ENCODE data around the gene PRKCA. TPM values are rescaled to one million over a fixed set of nuclear protein-coding genes. Genes with fewer than 3 reads are reported as not detected.

Gene PRKCA
- total RNA-seq, 1 donor from 2014 or later, result 4.5 TPM

GRCh38 chr17:66353937-66354401 is 51.6 kb downstream of the PRKCA start:
- ATAC-seq, result no peak

GRCh38 chr17:66354472-66354871 is 52.1 kb downstream of the PRKCA start:
- ATAC-seq, result no peak

- no peak for ATAC-seq
These were observed 52.6 kb downstream of the PRKCA start for GRCh38 chr17:66354981-66355380.

- ATAC-seq, result no peak
These were observed 53.1 kb downstream of the PRKCA start for GRCh38 chr17:66355510-66355909.

GRCh38 chr17:66357037-66357436 is 54.6 kb downstream of the PRKCA start:
- ATAC-seq, result no peak

GRCh38 chr17:66359351-66359750 is 56.9 kb downstream of the PRKCA start:
- ATAC-seq, result no peak

GRCh38 chr17:66360961-66361565 is 58.6 kb downstream of the PRKCA start:
- ATAC-seq, result peak; percentile 22

GRCh38 chr17:66364508-66364907 is 62.1 kb downstream of the PRKCA start:
- ATAC-seq, result no peak

GRCh38 chr17:66364990-66365490 is 62.6 kb downstream of the PRKCA start:
- peak; percentile 83 for ATAC-seq

GRCh38 chr17:66365903-66366302 is 63.5 kb downstream of the PRKCA start:
- ATAC-seq, result no peak

- no peak for ATAC-seq
These were observed 64.7 kb downstream of the PRKCA start for GRCh38 chr17:66367107-66367506.

- ATAC-seq, result no peak
These were observed 67.4 kb downstream of the PRKCA start for GRCh38 chr17:66369830-66370229.

GRCh38 chr17:66371561-66371960 is 69.1 kb downstream of the PRKCA start:
- no peak for ATAC-seq

GRCh38 chr17:66372182-66372581 is 69.8 kb downstream of the PRKCA start:
- no peak for ATAC-seq

- no peak for ATAC-seq
These were observed 70.7 kb downstream of the PRKCA start for GRCh38 chr17:66373079-66373478.

- no peak for ATAC-seq
These were observed 71.8 kb downstream of the PRKCA start for GRCh38 chr17:66373944-66374817.

GRCh38 chr17:66375121-66375520 is 72.7 kb downstream of the PRKCA start:
- no peak for ATAC-seq

GRCh38 chr17:66378296-66378695 is 75.9 kb downstream of the PRKCA start:
- ATAC-seq, result no peak

GRCh38 chr17:66379544-66379943 is 77.1 kb downstream of the PRKCA start:
- ATAC-seq, result no peak

- no peak for ATAC-seq
These were observed 77.6 kb downstream of the PRKCA start for GRCh38 chr17:66379996-66380395.

GRCh38 chr17:66381701-66382362 is 79.4 kb downstream of the PRKCA start:
- ATAC-seq, result no peak

GRCh38 chr17:66383333-66383732 is 80.9 kb downstream of the PRKCA start:
- ATAC-seq, result no peak
